Testis (tissue), 3 donors: Measurements from ENCODE around the gene DMWD. TPM values are rescaled to one million over a fixed set of nuclear protein-coding genes. Genes with fewer than 3 reads are reported as not detected.
"Not testable (repeated sequence)": the region's sequence is repeated elsewhere in the genome, so short reads cannot be mapped to it uniquely, and the experiment has no call there.

Experiments
- DNase-seq: peaks from one replicate; pipeline ENCODE4 v3.0.0-alpha.2; 2019
- H3K27ac ChIP-seq, 2 donors: fragments of 200-600 bp; sonication (generic); one replicate each; pipeline ENCODE4 v1.5.1; 2019
- H3K27me3 ChIP-seq: fragments of 200-600 bp; sonication (generic); one replicate; pipeline ENCODE4 v1.5.1; 2019
- H3K36me3 ChIP-seq: fragments of 200-600 bp; sonication (generic); one replicate; pipeline ENCODE4 v1.5.1; 2017; ENCODE audit warnings: low read depth; ENCODE audit errors: missing control alignments
- H3K4me1 ChIP-seq: fragments of 200-600 bp; sonication (generic); one replicate; pipeline ENCODE4 v1.5.1; 2019
- H3K4me3 ChIP-seq, 2 donors: fragments of 200-600 bp; sonication (generic); one replicate each; pipeline ENCODE4 v1.5.1; 2017 to 2019
- H3K9me3 ChIP-seq: fragments of 200-600 bp; sonication (generic); one replicate; pipeline ENCODE4 v1.5.1; 2017
- CTCF ChIP-seq, 3 experiments: fragments of 450-650 bp in 2 of 3; fragments of 200-600 bp in 1 of 3; sonication (generic) in 1 of 3; IDR thresholded peaks; one replicate each; pipeline ENCODE4 v1.5.1; 2016 to 2019; ENCODE audit warnings: antibody characterized with exemption in 3 of 3, mild to moderate bottlenecking in 2 of 3, moderate library complexity in 1 of 3
- POLR2A ChIP-seq: fragments of 450-650 bp; IDR thresholded peaks from one replicate; pipeline ENCODE4 v1.6.1; 2017; ENCODE audit warnings: antibody characterized with exemption, mild to moderate bottlenecking, moderate library complexity
- WGBS, 2 donors: methylation state at CpG; one replicate each; pipeline ENCODE4 v1.1.5; 2018; 5-methylcytosine and 5-hydroxymethylcytosine counted together
- intact Hi-C: fragments of 100-400 bp; cut with DNase I; formaldehyde crosslinking; loops from one replicate; pipeline ENCODE4 v1.15.1; 2023; ENCODE audit warnings: low total_unique reads
- polyA plus RNA-seq: library from polyadenylated mRNA; stranded (reverse); fragments of 350-450 nt; fragmentation: Illumina TruSeq; extraction: RNeasy Lipid Tissue Mini Kit (QIAGEN cat#74804); gene quantifications from one replicate; pipeline ENCODE4 v1.2.3, GENCODE V29; 2014; ENCODE audit warnings: low read depth, low replicate concordance; ENCODE audit not compliant: insufficient read depth
- total RNA-seq, 2 donors: library from RNA; depleted of rRNA; stranded (reverse); fragments of >200 nt; gene quantifications; one replicate each; pipeline ENCODE4 v1.2.3, GENCODE V29; 2016

The DMWD gene
- total and polyA plus RNA-seq, 3 donors from 2014 or later: 59.0 to 124 (median 111) TPM

GRCh38 chr19:45752639-45753038 lies 40.0 kb downstream of the DMWD start:
- WGBS, 2 donors: 93 to 94% methylated on average over 12 of the region's 12 CpGs

GRCh38 chr19:45751483-45751882 lies 41.2 kb downstream of the DMWD start:
- 90 to 94% methylated on average over 10 of the region's 10 CpGs for WGBS, 2 donors

More at GRCh38 chr19:45752639-45753038, 40.0 kb downstream of the DMWD start:
- no peaks in the 10 kb centered on the region for H3K9me3 ChIP-seq
- no peaks in the 10 kb centered on the region for H3K36me3 ChIP-seq
- no peak overlapping the region for H3K4me3 ChIP-seq
- intact Hi-C loops: no loop called here
- no peaks in the 10 kb centered on the region for H3K27me3 ChIP-seq
- no peak for DNase-seq
- no peak for TF ChIP-seq POLR2A
- no peak for TF ChIP-seq CTCF (IDR thresholded peaks at IDR 0.05)
- H3K27ac ChIP-seq: no peak overlapping the region
- H3K4me1 ChIP-seq: no peaks in the 10 kb centered on the region

GRCh38 chr19:45747513-45747912 lies 45.1 kb downstream of the DMWD start:
- Histone ChIP-seq H3K4me1 (no peaks in the 10 kb centered on the region), H3K27ac (no peak overlapping the region), H3K4me3 (no peak overlapping the region), H3K27me3 (no peaks in the 10 kb centered on the region), H3K9me3 (no peaks in the 10 kb centered on the region), H3K36me3 (no peaks in the 10 kb centered on the region)
- intact Hi-C loops: no loop called here
- WGBS, 2 donors: 77 to 82% methylated on average over 5 of the region's 5 CpGs
- DNase-seq: no peak
- TF ChIP-seq CTCF (IDR thresholded peaks at IDR 0.05) (no peak), POLR2A (no peak)

More at GRCh38 chr19:45751483-45751882, 41.2 kb downstream of the DMWD start:
- H3K9me3 ChIP-seq, H3K27me3 ChIP-seq, H3K4me1 ChIP-seq, H3K4me3 ChIP-seq, H3K36me3 ChIP-seq, intact Hi-C loops, DNase-seq, H3K27ac ChIP-seq: not testable (repeated sequence)

GRCh38 chr19:45746866-45747265 lies 45.8 kb downstream of the DMWD start:
- no peak overlapping the region for H3K4me3 ChIP-seq
- H3K9me3 ChIP-seq: no peaks in the 10 kb centered on the region
- no peak overlapping the region for H3K27ac ChIP-seq
- no peaks in the 10 kb centered on the region for H3K4me1 ChIP-seq
- H3K27me3 ChIP-seq: no peaks in the 10 kb centered on the region
- no peak for DNase-seq
- TF ChIP-seq POLR2A (no peak), CTCF (IDR thresholded peaks at IDR 0.05) (no peak)
- WGBS, 2 donors: 78 to 86% methylated on average over 5 of the region's 5 CpGs
- intact Hi-C loops: no loop called here
- H3K36me3 ChIP-seq: no peaks in the 10 kb centered on the region

GRCh38 chr19:45745606-45746005 lies 47.0 kb downstream of the DMWD start:
- Histone ChIP-seq H3K27me3 (no peaks in the 10 kb centered on the region), H3K36me3 (no peaks in the 10 kb centered on the region), H3K4me3 (no peak overlapping the region), H3K27ac (no peak overlapping the region), H3K4me1 (no peaks in the 10 kb centered on the region), H3K9me3 (no peaks in the 10 kb centered on the region)
- DNase-seq: no peak
- TF ChIP-seq POLR2A (no peak), CTCF (IDR thresholded peaks at IDR 0.05) (no peak)
- intact Hi-C loops: no loop called here
- WGBS, 2 donors: 84 to 86% methylated on average over 6 of the region's 6 CpGs
